ENCODE measurements around the gene PREX1.

The PREX1 gene

GRCh38 chr20:48818031-48818370 is 9.8 kb downstream of the PREX1 start:
- peaks cover 20 to 74% (median 65%) of the 10 kb centered on the region in 4 experiments for H3K4me1 ChIP-seq (ENCODE audit: control extremely low read depth in 1 of 4, control insufficient read depth in 4 of 4, insufficient read depth in 4 of 4, low read length in 3 of 4)
- H3K9me3 ChIP-seq (ENCODE audit: control extremely low read depth in 1 of 5, control insufficient read depth in 4 of 5, insufficient read depth in 2 of 5, low read depth in 1 of 5, low read length in 4 of 5), result no peaks in the 10 kb centered on the region
- H3K27ac ChIP-seq (ENCODE audit: insufficient read depth in 1 of 2, low read depth in 1 of 2, low read length in 2 of 2, poor library complexity in 1 of 2, severe bottlenecking in 2 of 2), result peak overlapping the region in 1 of 2 experiments; percentile 26
- 80% methylated on average over 7 of the region's 7 CpGs for WGBS (ENCODE audit: insufficient coverage)
- peaks cover 0 to 8% (median 5%) of the 10 kb centered on the region in 4 experiments for H3K36me3 ChIP-seq (ENCODE audit: control insufficient read depth in 4 of 4, insufficient read depth in 4 of 4, low read length in 3 of 4)
- ChIA-PET POLR2A (no interaction called here), CTCF (interaction anchor here (0.7 to 2.4 kb wide), 6 partner anchors 9 to 87 kb away, joined by 3 to 7 read pairs (median 4); partner anchors contain the start of gene PREX1)
- H3K4me3 ChIP-seq (ENCODE audit: control insufficient read depth in 1 of 7, extremely low read depth in 1 of 7, insufficient read depth in 4 of 7, low read depth in 2 of 7, low read length in 6 of 7), result peak overlapping the region in 1 of 7 experiments; percentile 4
- H3K27me3 ChIP-seq (replicated peaks in 2 of 5; ENCODE audit: control insufficient read depth in 4 of 5, insufficient read depth in 5 of 5, low read length in 4 of 5), result no peaks in the 10 kb centered on the region
- DNase-seq, result no peak

- Histone ChIP-seq H3K4me3 (ENCODE audit: control insufficient read depth in 1 of 7, extremely low read depth in 1 of 7, insufficient read depth in 4 of 7, low read depth in 2 of 7, low read length in 6 of 7) (no peak overlapping the region), H3K4me1 (ENCODE audit: control extremely low read depth in 1 of 4, control insufficient read depth in 4 of 4, insufficient read depth in 4 of 4, low read length in 3 of 4) (peaks cover 19 to 74% (median 62%) of the 10 kb centered on the region in 4 experiments), H3K9me3 (ENCODE audit: control extremely low read depth in 1 of 5, control insufficient read depth in 4 of 5, insufficient read depth in 2 of 5, low read depth in 1 of 5, low read length in 4 of 5) (no peaks in the 10 kb centered on the region), H3K36me3 (ENCODE audit: control insufficient read depth in 4 of 4, insufficient read depth in 4 of 4, low read length in 3 of 4) (peaks cover 0 to 8% (median 5%) of the 10 kb centered on the region in 4 experiments), H3K27me3 (replicated peaks in 2 of 5; ENCODE audit: control insufficient read depth in 4 of 5, insufficient read depth in 5 of 5, low read length in 4 of 5) (no peaks in the 10 kb centered on the region), H3K27ac (ENCODE audit: insufficient read depth in 1 of 2, low read depth in 1 of 2, low read length in 2 of 2, poor library complexity in 1 of 2, severe bottlenecking in 2 of 2) (no peak overlapping the region)
- ChIA-PET CTCF (interaction anchor here (0.7 to 2.4 kb wide), 6 partner anchors 9 to 88 kb away, joined by 3 to 7 read pairs (median 4); partner anchors contain the start of gene PREX1), POLR2A (no interaction called here)
- WGBS (ENCODE audit: insufficient coverage), result 100% methylated on average over 3 of the region's 4 CpGs
- DNase-seq, result no peak
Measured at GRCh38 chr20:48817367-48818030, 10.3 kb downstream of the PREX1 start.

- no peak overlapping the region for H3K4me3 ChIP-seq (ENCODE audit: control insufficient read depth in 1 of 7, extremely low read depth in 1 of 7, insufficient read depth in 4 of 7, low read depth in 2 of 7, low read length in 6 of 7)
- 96% methylated on average over 10 of the region's 14 CpGs for WGBS (ENCODE audit: insufficient coverage)
- peaks cover 0 to 8% (median 5%) of the 10 kb centered on the region in 4 experiments for H3K36me3 ChIP-seq (ENCODE audit: control insufficient read depth in 4 of 4, insufficient read depth in 4 of 4, low read length in 3 of 4)
- peaks cover 9 to 64% (median 53%) of the 10 kb centered on the region in 4 experiments for H3K4me1 ChIP-seq (ENCODE audit: control extremely low read depth in 1 of 4, control insufficient read depth in 4 of 4, insufficient read depth in 4 of 4, low read length in 3 of 4)
- H3K27ac ChIP-seq (ENCODE audit: insufficient read depth in 1 of 2, low read depth in 1 of 2, low read length in 2 of 2, poor library complexity in 1 of 2, severe bottlenecking in 2 of 2), result no peak overlapping the region
- CTCF ChIA-PET, result interaction anchor here (2.4 kb wide), 1 partner anchor 10 kb away, joined by 7 read pairs; the partner anchor contains the start of gene PREX1
- POLR2A ChIA-PET, result no interaction called here
- no peaks in the 10 kb centered on the region for H3K27me3 ChIP-seq (replicated peaks in 2 of 5; ENCODE audit: control insufficient read depth in 4 of 5, insufficient read depth in 5 of 5, low read length in 4 of 5)
- no peak for DNase-seq
- H3K9me3 ChIP-seq (ENCODE audit: control extremely low read depth in 1 of 5, control insufficient read depth in 4 of 5, insufficient read depth in 2 of 5, low read depth in 1 of 5, low read length in 4 of 5), result no peaks in the 10 kb centered on the region
Measured at GRCh38 chr20:48816282-48817205, 11.3 kb downstream of the PREX1 start.

- no peak overlapping the region for H3K4me3 ChIP-seq (ENCODE audit: control insufficient read depth in 1 of 7, extremely low read depth in 1 of 7, insufficient read depth in 4 of 7, low read depth in 2 of 7, low read length in 6 of 7)
- CTCF ChIA-PET, result no interaction called here
- 95% methylated on average over 10 of the region's 12 CpGs for WGBS (ENCODE audit: insufficient coverage)
- no peaks in the 10 kb centered on the region for H3K9me3 ChIP-seq (ENCODE audit: control extremely low read depth in 1 of 5, control insufficient read depth in 4 of 5, insufficient read depth in 2 of 5, low read depth in 1 of 5, low read length in 4 of 5)
- peaks cover 7 to 55% (median 43%) of the 10 kb centered on the region in 4 experiments for H3K4me1 ChIP-seq (ENCODE audit: control extremely low read depth in 1 of 4, control insufficient read depth in 4 of 4, insufficient read depth in 4 of 4, low read length in 3 of 4)
- peaks cover 0 to 8% (median 5%) of the 10 kb centered on the region in 4 experiments for H3K36me3 ChIP-seq (ENCODE audit: control insufficient read depth in 4 of 4, insufficient read depth in 4 of 4, low read length in 3 of 4)
- no peak overlapping the region for H3K27ac ChIP-seq (ENCODE audit: insufficient read depth in 1 of 2, low read depth in 1 of 2, low read length in 2 of 2, poor library complexity in 1 of 2, severe bottlenecking in 2 of 2)
- no peaks in the 10 kb centered on the region for H3K27me3 ChIP-seq (replicated peaks in 2 of 5; ENCODE audit: control insufficient read depth in 4 of 5, insufficient read depth in 5 of 5, low read length in 4 of 5)
- POLR2A ChIA-PET, result no interaction called here
- DNase-seq, result no peak
Measured at GRCh38 chr20:48815537-48815936, 12.3 kb downstream of the PREX1 start.

- DNase-seq, result no peak
- CTCF ChIA-PET, result interaction anchor here (0.9 to 1.8 kb wide), 4 partner anchors 18 to 157 kb away, joined by 3 to 5 read pairs (median 3); no protein-coding TSS in a partner anchor
- Histone ChIP-seq H3K27ac (ENCODE audit: insufficient read depth in 1 of 2, low read depth in 1 of 2, low read length in 2 of 2, poor library complexity in 1 of 2, severe bottlenecking in 2 of 2) (no peak overlapping the region), H3K27me3 (replicated peaks in 2 of 5; ENCODE audit: control insufficient read depth in 4 of 5, insufficient read depth in 5 of 5, low read length in 4 of 5) (no peaks in the 10 kb centered on the region), H3K36me3 (ENCODE audit: control insufficient read depth in 4 of 4, insufficient read depth in 4 of 4, low read length in 3 of 4) (peaks cover 0 to 8% (median 5%) of the 10 kb centered on the region in 4 experiments), H3K4me3 (ENCODE audit: control insufficient read depth in 1 of 7, extremely low read depth in 1 of 7, insufficient read depth in 4 of 7, low read depth in 2 of 7, low read length in 6 of 7) (no peak overlapping the region), H3K4me1 (ENCODE audit: control extremely low read depth in 1 of 4, control insufficient read depth in 4 of 4, insufficient read depth in 4 of 4, low read length in 3 of 4) (peaks cover 7 to 51% (median 40%) of the 10 kb centered on the region in 4 experiments), H3K9me3 (ENCODE audit: control extremely low read depth in 1 of 5, control insufficient read depth in 4 of 5, insufficient read depth in 2 of 5, low read depth in 1 of 5, low read length in 4 of 5) (no peaks in the 10 kb centered on the region)
- POLR2A ChIA-PET, result interaction anchor here (1.3 kb wide), 1 partner anchor 27 kb away, joined by 5 read pairs; no protein-coding TSS in a partner anchor
- WGBS (ENCODE audit: insufficient coverage), result 100% methylated on average over 1 of the region's 5 CpGs
Measured at GRCh38 chr20:48814633-48815032, 13.2 kb downstream of the PREX1 start.

GRCh38 chr20:48813930-48814546 is 13.8 kb downstream of the PREX1 start:
- Histone ChIP-seq H3K36me3 (ENCODE audit: control insufficient read depth in 4 of 4, insufficient read depth in 4 of 4, low read length in 3 of 4) (peaks cover 0 to 8% (median 6%) of the 10 kb centered on the region in 4 experiments), H3K4me1 (ENCODE audit: control extremely low read depth in 1 of 4, control insufficient read depth in 4 of 4, insufficient read depth in 4 of 4, low read length in 3 of 4) (peaks cover 5 to 48% (median 38%) of the 10 kb centered on the region in 4 experiments), H3K9me3 (ENCODE audit: control extremely low read depth in 1 of 5, control insufficient read depth in 4 of 5, insufficient read depth in 2 of 5, low read depth in 1 of 5, low read length in 4 of 5) (no peaks in the 10 kb centered on the region), H3K4me3 (ENCODE audit: control insufficient read depth in 1 of 7, extremely low read depth in 1 of 7, insufficient read depth in 4 of 7, low read depth in 2 of 7, low read length in 6 of 7) (no peak overlapping the region), H3K27me3 (replicated peaks in 2 of 5; ENCODE audit: control insufficient read depth in 4 of 5, insufficient read depth in 5 of 5, low read length in 4 of 5) (no peaks in the 10 kb centered on the region), H3K27ac (ENCODE audit: insufficient read depth in 1 of 2, low read depth in 1 of 2, low read length in 2 of 2, poor library complexity in 1 of 2, severe bottlenecking in 2 of 2) (no peak overlapping the region)
- POLR2A ChIA-PET, result interaction anchor here (1.3 kb wide), 1 partner anchor 26 kb away, joined by 5 read pairs; no protein-coding TSS in a partner anchor
- no peak for DNase-seq
- 75% methylated on average over 3 of the region's 5 CpGs for WGBS (ENCODE audit: insufficient coverage)
- CTCF ChIA-PET, result interaction anchor here (0.9 to 1.8 kb wide), 5 partner anchors 9 to 156 kb away, joined by 3 to 5 read pairs (median 3); no protein-coding TSS in a partner anchor

Measured in common myeloid progenitor, CD34-positive (primary cell).